ENCODE measurements around the gene PCYT1A.
"Not testable (repeated sequence)": the region's sequence is repeated elsewhere in the genome, so short reads cannot be mapped to it uniquely, and the experiment has no call there.

The PCYT1A gene

DNA sequence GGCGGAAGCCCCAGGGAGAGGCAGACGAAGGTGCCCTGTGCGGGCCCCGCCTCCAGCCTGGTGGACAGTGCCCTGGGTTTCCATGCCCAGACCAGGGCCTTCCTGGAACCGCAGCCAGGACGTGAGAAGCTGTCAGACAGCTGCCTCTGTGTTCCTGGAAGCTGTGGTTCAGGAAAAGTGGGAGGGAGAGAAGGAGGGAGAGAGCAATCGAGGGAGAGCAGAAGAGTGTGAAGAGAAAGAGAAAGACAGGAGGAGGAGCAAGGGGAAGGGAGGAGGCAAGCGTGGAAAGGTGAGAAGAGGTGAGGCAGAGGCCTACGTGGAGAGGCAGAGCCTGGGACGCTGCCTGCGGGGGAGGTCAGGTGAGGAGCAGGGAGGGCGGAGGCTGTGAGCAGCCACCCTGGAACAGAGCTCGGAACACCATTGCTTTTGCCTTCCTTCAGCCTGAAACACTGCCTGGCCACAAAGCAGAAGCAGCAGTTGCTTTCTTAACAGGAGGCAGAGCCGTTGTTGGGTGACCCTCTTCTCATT lies 94.9 kb downstream of the PCYT1A start:
- no peak for DNase-seq (ENCODE audit: low read depth)

DNA sequence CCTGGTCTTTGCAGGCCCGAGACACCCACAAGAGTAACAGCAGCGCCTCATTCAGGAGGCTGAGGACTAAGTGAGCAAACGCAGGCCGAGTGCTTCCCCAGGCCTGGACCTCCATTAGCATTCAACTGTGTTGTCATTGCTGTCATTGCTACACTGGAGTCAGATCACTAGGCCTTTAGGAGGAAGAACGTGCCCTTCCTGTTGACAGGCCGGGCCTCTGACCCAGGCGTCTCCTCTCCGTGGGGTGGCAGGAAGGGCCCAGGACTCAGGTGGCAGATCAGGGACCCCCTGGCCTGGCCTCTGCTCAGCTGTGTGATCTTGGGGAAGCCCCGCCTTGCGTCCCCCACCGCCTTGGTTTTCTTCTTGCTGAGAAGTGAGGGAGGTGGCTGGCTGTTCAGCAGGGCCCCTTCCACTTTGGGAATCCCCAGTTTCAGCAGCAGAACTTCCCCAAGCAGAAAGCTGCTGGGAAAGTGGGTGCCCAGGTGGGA lies 95.4 kb downstream of the PCYT1A start:
- peak; percentile 51 for DNase-seq (ENCODE audit: low read depth)

DNA sequence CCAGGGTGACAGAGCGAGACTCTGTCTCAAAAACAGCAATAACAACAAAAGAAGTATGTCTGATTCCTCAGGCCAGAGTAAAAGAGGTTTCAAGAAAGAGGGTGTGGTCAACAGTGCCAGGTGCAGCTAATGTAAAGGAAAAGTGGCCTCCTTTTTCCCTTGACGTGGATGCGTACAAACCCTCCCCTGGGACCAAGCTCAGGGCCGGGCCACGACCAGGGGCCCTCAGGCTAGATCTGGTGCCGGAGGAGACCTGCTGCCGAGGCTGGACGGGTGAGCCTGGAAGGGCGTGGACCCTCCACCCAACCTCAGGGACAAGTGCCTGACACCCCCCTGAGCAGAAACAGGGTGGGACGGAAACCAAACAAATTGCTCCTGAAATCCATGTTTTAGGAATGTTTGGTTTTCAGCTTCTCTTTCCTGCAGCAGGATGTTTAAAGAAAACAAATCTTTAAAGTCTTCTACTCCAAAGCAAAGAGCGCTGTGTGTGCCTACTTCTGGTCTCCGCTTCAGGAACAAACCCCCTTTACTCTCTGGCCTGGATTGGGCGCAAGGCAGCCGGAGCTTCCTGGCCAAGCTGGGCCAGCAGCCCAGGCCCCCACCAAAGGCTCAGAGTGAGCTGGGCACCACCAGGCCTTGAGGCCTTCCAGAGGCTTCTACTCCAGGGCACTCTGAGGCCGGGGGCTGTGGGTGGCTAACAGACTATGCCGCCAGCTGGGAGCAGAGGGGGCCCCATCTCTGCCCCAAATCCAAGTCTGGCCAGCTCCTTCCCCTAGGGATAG lies 97.8 kb downstream of the PCYT1A start:
- no peak for DNase-seq (ENCODE audit: low read depth)

DNA sequence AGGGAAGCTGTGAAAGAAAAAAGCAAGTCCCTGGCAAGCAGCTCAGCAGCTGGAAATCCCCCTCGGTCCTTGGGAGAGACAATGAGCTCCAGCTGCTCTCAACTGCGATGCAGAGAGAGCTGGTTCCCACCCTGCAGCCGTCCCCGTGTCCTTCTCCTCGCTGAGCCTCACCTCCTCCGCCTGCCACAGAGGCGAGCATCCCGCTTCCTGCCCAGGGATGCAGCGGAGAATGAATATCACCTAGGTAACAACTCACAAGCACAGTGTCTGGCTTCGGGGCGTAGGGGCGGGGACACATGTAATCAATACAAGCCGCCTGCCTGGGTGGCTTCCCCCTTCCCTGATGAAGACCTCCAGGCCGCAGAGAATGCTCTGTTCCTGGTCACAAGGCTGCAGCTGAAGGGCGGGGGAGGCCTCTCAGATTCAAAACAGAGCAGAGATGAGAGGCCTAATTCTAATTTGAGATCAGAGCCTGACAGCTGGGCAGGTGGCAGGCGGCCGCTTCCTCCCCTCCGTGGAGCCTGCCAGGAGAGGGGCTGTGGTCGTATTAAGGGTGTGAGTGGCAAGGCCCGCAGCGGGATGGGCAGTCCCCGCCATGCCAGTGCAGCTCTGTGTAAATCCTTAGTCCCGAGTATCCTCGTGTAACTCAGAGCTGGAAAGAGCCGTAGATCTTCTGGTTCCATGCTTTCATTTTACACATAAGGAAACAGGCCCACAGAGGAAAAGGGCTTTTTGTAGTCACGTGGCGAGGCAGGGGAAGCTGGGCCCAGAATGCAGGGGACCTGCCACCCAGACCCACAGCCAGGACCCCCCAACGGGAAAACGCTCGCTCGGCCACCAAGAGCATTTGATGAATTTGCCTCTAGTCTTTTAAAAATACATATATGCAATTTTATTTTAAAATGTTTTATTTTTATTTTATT lies 100.6 kb downstream of the PCYT1A start:
- DNase-seq (ENCODE audit: low read depth), result peak; percentile 20

DNA sequence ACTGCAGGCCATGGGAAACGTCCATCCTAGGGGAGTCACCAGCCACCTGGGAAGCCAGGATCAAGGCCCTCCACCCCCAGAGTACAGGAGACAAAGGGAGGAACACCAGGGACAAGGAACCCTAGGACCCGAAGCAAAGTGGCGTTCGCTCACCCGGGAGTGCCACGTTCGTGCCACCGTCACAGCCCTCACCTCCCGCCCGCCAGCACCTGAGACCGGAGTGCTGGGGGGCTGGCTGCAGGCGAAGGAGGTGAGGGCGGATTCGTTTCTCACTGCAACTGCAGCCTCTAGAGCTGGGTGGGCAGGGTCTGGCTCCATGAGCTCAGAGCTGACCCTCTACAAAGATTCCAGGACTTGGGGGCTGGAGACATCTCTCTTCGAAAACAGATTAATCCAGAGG lies 102.6 kb downstream of the PCYT1A start:
- DNase-seq (ENCODE audit: low read depth), result no peak

DNA sequence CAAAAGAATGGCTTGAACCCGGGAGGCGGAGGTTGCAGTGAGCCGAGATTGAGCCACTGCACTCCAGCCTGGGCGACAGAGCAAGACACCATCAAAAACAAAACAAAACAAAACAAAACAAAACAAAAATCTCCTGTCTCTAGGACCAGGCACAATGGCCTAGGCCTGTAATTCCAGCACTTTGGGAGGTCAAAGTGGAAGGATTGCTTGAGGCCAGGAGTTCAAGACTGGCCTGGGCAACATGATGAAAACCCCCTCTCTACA lies 103.4 kb downstream of the PCYT1A start:
- DNase-seq (ENCODE audit: low read depth), result not testable (repeated sequence)

DNA sequence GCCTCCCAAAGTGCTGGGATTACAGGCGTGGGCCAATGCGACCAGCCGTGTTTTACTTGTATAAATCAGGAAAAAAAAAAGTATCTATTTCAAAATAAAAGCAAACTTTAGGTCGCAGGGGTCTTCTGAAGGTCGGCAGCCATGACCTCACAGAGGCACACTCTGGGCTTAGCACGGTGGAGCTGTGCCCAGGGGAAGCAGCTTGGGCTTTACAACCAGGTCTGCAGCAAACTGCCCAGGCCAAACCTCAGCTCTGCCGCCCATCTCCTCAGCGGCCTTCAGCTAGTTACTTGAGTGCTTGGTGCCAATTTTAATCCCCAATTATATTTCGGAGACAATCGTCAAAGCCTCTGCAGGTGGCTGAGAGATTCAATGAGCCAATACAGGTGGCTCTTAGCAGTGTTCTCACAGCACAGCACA lies 106.4 kb downstream of the PCYT1A start:
- DNase-seq (ENCODE audit: low read depth), result no peak

DNA sequence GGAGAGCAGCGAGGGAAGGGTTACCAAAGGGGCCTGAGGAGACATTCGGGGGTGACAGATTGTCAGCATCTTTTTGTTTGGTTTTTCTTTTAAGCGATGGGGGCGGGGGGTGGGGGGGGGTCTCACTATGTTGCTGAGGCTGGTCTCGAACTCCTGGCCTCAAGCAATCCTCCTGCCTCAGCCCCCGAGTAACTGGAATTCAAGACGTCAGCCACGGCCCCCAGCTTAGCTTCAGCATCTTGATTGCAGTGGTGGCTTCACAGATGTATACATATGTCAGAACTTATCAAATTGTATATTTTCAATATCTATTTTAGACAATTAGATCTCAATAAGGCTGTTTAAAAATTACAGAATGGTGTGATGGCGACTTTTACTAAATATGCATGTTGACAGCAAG lies 107.2 kb downstream of the PCYT1A start:
- DNase-seq (ENCODE audit: low read depth), result no peak

All from T-helper 22 cell (primary cell).